ENCODE results near the gene SOX10. TPM values are rescaled to one million over a fixed set of nuclear protein-coding genes. Genes with fewer than 3 reads are reported as not detected.

SOX10 gene
- total and polyA plus RNA-seq, 2 of the 4 experiments (the other 2 are of a cell fraction) = not detected

DNA sequence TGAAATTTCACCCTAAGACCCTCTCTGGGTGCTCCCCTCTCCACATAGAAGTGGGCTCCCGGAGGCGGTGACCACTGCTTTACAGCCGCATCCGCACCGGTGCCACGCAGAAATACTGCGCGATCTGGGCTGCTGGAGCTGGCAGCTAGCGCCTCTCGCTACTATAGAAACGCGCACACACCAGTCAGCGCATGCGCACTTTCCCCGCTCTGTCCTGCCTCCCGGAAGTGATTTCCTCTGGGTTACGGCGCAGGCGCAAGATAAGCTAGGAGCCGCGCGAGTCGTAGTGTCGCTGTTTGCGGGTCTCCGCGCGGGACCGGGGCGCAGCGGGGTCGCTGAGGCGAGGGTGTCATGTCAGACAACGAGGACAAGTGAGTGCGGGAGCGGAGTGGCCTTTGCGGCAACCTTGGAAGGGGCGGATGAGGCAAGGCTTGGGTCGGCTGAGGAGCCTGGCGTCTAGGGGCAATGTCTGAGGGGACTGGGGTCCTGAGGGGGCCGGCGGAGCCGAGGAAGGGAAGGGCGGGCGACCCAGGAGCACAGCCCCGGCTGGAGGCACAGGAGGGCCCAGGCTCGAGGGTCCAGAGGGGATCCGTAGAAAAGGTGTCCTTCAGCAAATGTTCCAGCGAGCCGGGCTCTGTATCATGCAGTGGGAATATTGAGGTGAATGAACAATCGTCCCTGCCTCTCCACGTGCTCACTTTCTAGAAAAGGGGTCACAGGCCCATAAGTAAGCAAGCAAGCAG, 30.7 kb downstream of the SOX10 start, which contains the start of the genes C22orf23 and POLR2F:
C22orf23 (minus strand) TSS at position 165 of the 743 bp plus-strand sequence. CDS start 452 bp downstream, outside the sequence.
POLR2F (plus strand) TSS at position 263 of the 743 bp plus-strand sequence; CDS start at position 352, 89 bp downstream.
- in situ Hi-C loops (cut with MboI; ENCODE audit: low sequenced_read_pairs) = no loop called here
- H3K56ac ChIP-seq (ENCODE audit: extremely low read depth, insufficient read depth, low read length) = peak within 1 kb of the TSS; percentile 67; the same call in 1 of the 2 replicates
- CTCF ChIA-PET = no interaction called here
- peak within 1 kb of the TSS; percentile 76 for H2BK5ac ChIP-seq (ENCODE audit: low read depth, low read length, poor library complexity, severe bottlenecking)
- peak within 1 kb of the TSS; percentile 92 for H3K4ac ChIP-seq (ENCODE audit: low read depth, low read length)
- H3K27me3 ChIP-seq (ENCODE audit: control insufficient read depth, insufficient read depth, low read length) = no peaks in the 10 kb centered on the region
- intact Hi-C loops (cut with micrococcal nuclease) = no loop called here
- H3K27ac ChIP-seq (ENCODE audit: insufficient read depth, low read length) = peak within 1 kb of the TSS; percentile 89
- peak within 1 kb of the TSS; percentile 46; the same call in 1 of the 2 replicates for H2BK120ac ChIP-seq (ENCODE audit: low read depth, low read length)
- H4K20me1 ChIP-seq (ENCODE audit: insufficient read depth, low read length) = no peaks in the 10 kb centered on the region; the same call in 1 of the 2 replicates
- H3K14ac ChIP-seq (replicated peaks; ENCODE audit: low read depth, low read length) = peak within 1 kb of the TSS; percentile 95
- no TSS peak for BruUV-seq (replicated peaks)
- no peak within 1 kb of the TSS for H2BK20ac ChIP-seq (ENCODE audit: low read depth, low read length)
- DNase-seq = peak; percentile 92
- ATAC-seq (ENCODE audit: low read depth) = peak; percentile 88
- peaks cover 5% of the 10 kb centered on the region for H3K4me1 ChIP-seq (ENCODE audit: control insufficient read depth, insufficient read depth, low read length)
- H3K36me3 ChIP-seq (ENCODE audit: control insufficient read depth, insufficient read depth, low read length) = peaks cover 16% of the 10 kb centered on the region
- peak within 1 kb of the TSS; percentile 88 for H2AK5ac ChIP-seq (ENCODE audit: low read depth, low read length)
- H4K8ac ChIP-seq (ENCODE audit: low read depth in 2 of 2, low read length in 2 of 2) = peak within 1 kb of the TSS; percentile 71 to 97
- peak within 1 kb of the TSS; percentile 95 for H3K23ac ChIP-seq (ENCODE audit: low read depth, low read length)
- peak within 1 kb of the TSS; percentile 95 for H3K9ac ChIP-seq (ENCODE audit: low read depth, low read length)
- dilution Hi-C loops (cut with HindIII; ENCODE audit: low sequenced_read_pairs, unreplicated experiment) = no loop called here
- 0% methylated on average over 40 of the region's 52 CpGs; no CpG with 5 or more reads in 1 of the 2 experiments for WGBS, 2 experiments (ENCODE audit: extremely low coverage in 2 of 2, insufficient read length in 1 of 2)
- peak within 1 kb of the TSS; percentile 82 for H4K91ac ChIP-seq (ENCODE audit: insufficient read depth, low read depth, low read length)
- H3K9me3 ChIP-seq (ENCODE audit: control insufficient read depth, insufficient read depth, low read length) = no peaks in the 10 kb centered on the region
- peak within 1 kb of the TSS; percentile 92 for H3K4me2 ChIP-seq (ENCODE audit: low read depth, low read length)
- H3K9me1 ChIP-seq (ENCODE audit: insufficient read depth, low read length) = peaks cover 3% of the 10 kb centered on the region
- H2AFZ ChIP-seq (replicated peaks; ENCODE audit: low read length, poor library complexity) = peak within 1 kb of the TSS; percentile 100
- peaks cover 18 to 29% of the 10 kb centered on the region in 2 experiments for H3K79me1 ChIP-seq (ENCODE audit: low read depth in 1 of 2, low read length in 2 of 2)
- H3K4me3 ChIP-seq (ENCODE audit: insufficient read depth, low read depth, low read length) = peak within 1 kb of the TSS; percentile 80
- POLR2A ChIA-PET (ENCODE audit: unreplicated experiment) = no interaction called here
- peak within 1 kb of the TSS; percentile 98 for H2AK9ac ChIP-seq (replicated peaks; ENCODE audit: low read depth, low read length, poor library complexity)
- peak within 1 kb of the TSS; percentile 74 for H4K5ac ChIP-seq (ENCODE audit: low read depth, low read length)
- TF ChIP-seq CHD1 (IDR thresholded peaks at IDR 0.05; ENCODE audit: low read depth, low read length) (no peak), CEBPB (IDR thresholded peaks at IDR 0.05; ENCODE audit: low read depth, low read length) (no peak), SMC3 (IDR thresholded peaks at IDR 0.05; ENCODE audit: low read depth, low read length) (no peak), MAZ (IDR thresholded peaks at IDR 0.05; ENCODE audit: borderline replicate concordance, low read depth, low read length) (peak; percentile 49; the same call in 1 of the 2 replicates), RCOR1 (IDR thresholded peaks at IDR 0.05; ENCODE audit: insufficient replicate concordance, low read length) (no peak), RAD21 (IDR thresholded peaks at IDR 0.05; ENCODE audit: low read length) (no peak), NFE2L2 (IDR thresholded peaks at IDR 0.05; ENCODE audit: low read depth, low read length) (no peak), BHLHE40 (IDR thresholded peaks at IDR 0.05; ENCODE audit: low read depth, low read length) (no peak), MXI1 (IDR thresholded peaks at IDR 0.05; ENCODE audit: borderline replicate concordance, low read depth, low read length) (peak; percentile 76), POLR2A (IDR thresholded peaks at IDR 0.05; ENCODE audit: low read depth, low read length) (peak; percentile 72), MAFK (IDR thresholded peaks at IDR 0.05; ENCODE audit: low read depth, low read length) (no peak), RFX5 (IDR thresholded peaks at IDR 0.05; ENCODE audit: low read depth, low read length) (no peak)
- TF ChIP-seq, protein P1, sequence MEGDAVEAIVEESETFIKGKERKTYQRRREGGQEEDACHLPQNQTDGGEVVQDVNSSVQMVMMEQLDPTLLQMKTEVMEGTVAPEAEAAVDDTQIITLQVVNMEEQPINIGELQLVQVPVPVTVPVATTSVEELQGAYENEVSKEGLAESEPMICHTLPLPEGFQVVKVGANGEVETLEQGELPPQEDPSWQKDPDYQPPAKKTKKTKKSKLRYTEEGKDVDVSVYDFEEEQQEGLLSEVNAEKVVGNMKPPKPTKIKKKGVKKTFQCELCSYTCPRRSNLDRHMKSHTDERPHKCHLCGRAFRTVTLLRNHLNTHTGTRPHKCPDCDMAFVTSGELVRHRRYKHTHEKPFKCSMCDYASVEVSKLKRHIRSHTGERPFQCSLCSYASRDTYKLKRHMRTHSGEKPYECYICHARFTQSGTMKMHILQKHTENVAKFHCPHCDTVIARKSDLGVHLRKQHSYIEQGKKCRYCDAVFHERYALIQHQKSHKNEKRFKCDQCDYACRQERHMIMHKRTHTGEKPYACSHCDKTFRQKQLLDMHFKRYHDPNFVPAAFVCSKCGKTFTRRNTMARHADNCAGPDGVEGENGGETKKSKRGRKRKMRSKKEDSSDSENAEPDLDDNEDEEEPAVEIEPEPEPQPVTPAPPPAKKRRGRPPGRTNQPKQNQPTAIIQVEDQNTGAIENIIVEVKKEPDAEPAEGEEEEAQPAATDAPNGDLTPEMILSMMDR (conservative IDR thresholded peaks at IDR 0.05; ENCODE audit: low read depth, low read length) = no peak
- TF ChIP-seq, protein P2, sequence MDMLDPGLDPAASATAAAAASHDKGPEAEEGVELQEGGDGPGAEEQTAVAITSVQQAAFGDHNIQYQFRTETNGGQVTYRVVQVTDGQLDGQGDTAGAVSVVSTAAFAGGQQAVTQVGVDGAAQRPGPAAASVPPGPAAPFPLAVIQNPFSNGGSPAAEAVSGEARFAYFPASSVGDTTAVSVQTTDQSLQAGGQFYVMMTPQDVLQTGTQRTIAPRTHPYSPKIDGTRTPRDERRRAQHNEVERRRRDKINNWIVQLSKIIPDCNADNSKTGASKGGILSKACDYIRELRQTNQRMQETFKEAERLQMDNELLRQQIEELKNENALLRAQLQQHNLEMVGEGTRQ (IDR thresholded peaks at IDR 0.05; ENCODE audit: low read depth, low read length) = no peak
- TF ChIP-seq, protein P3, sequence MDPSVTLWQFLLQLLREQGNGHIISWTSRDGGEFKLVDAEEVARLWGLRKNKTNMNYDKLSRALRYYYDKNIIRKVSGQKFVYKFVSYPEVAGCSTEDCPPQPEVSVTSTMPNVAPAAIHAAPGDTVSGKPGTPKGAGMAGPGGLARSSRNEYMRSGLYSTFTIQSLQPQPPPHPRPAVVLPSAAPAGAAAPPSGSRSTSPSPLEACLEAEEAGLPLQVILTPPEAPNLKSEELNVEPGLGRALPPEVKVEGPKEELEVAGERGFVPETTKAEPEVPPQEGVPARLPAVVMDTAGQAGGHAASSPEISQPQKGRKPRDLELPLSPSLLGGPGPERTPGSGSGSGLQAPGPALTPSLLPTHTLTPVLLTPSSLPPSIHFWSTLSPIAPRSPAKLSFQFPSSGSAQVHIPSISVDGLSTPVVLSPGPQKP (IDR thresholded peaks at IDR 0.05; ENCODE audit: borderline replicate concordance, low read depth, low read length) = no peak
- H2BK15ac ChIP-seq (ENCODE audit: low read depth, low read length) = no peak within 1 kb of the TSS
- no peak within 1 kb of the TSS for H3K18ac ChIP-seq (ENCODE audit: low read depth, low read length)
